ENCODE measurements around the gene FGFBP1.

Gene FGFBP1

GRCh38 chr4:15898902-15899301 is 39.6 kb downstream of the FGFBP1 start (continued):
- TF ChIP-seq SP2 (tag by site-specific recombination; IDR thresholded peaks at IDR 0.05) (no peak), ZNF114 (tag by site-specific recombination; IDR thresholded peaks at IDR 0.05) (no peak)

GRCh38 chr4:15897577-15897976 is 41.0 kb downstream of the FGFBP1 start:
- Histone ChIP-seq H3K9me3 (ENCODE audit: control insufficient read depth, insufficient read depth, low read depth, low read length) (no peaks in the 10 kb centered on the region), H3K27ac (ENCODE audit: extremely low read depth, low read depth, low read length) (no peak overlapping the region), H3K4me3 (ENCODE audit: low read depth, low read length) (no peak overlapping the region), H3K36me3 (ENCODE audit: control insufficient read depth in 2 of 2, insufficient read depth in 1 of 2, low read length in 2 of 2) (no peaks in the 10 kb centered on the region), H3K4me1 (ENCODE audit: control insufficient read depth, insufficient read depth, low read length) (no peaks in the 10 kb centered on the region)
- ChIA-PET POLR2A (no interaction called here), CTCF (interaction anchor here (1.4 kb wide), 1 partner anchor 15 kb away, joined by 5 read pairs; no protein-coding TSS in a partner anchor)
- TF ChIP-seq BCL11B (tag by site-specific recombination; IDR thresholded peaks at IDR 0.05; ENCODE audit: low read depth), result no peak
- TF ChIP-seq PATZ1 (tag by site-specific recombination; IDR thresholded peaks at IDR 0.05), result no peak
- no peak for TF ChIP-seq ZNF776 (tag by site-specific recombination; IDR thresholded peaks at IDR 0.05; ENCODE audit: borderline replicate concordance)
- no peak for TF ChIP-seq ZNF169 (tag by site-specific recombination; IDR thresholded peaks at IDR 0.05)
- TF ChIP-seq ZNF221 (tag by site-specific recombination; IDR thresholded peaks at IDR 0.05; ENCODE audit: borderline replicate concordance), result no peak
- TF ChIP-seq ZNF132 (tag by site-specific recombination; IDR thresholded peaks at IDR 0.05; ENCODE audit: borderline replicate concordance), result no peak
- TF ChIP-seq ZNF2 (tag by site-specific recombination; IDR thresholded peaks at IDR 0.05), result no peak
- TF ChIP-seq ZNF175 (tag by site-specific recombination; IDR thresholded peaks at IDR 0.05), result no peak
- TF ChIP-seq ZSCAN23 (tag by site-specific recombination; IDR thresholded peaks at IDR 0.05), result no peak
- TF ChIP-seq ZNF792 (tag by site-specific recombination; IDR thresholded peaks at IDR 0.05), result no peak
- TF ChIP-seq ZNF664 (tag by site-specific recombination; IDR thresholded peaks at IDR 0.05), result no peak
- TF ChIP-seq ZNF202 (tag by site-specific recombination; IDR thresholded peaks at IDR 0.05; ENCODE audit: borderline replicate concordance), result no peak
- TF ChIP-seq ZNF549 (tag by site-specific recombination; IDR thresholded peaks at IDR 0.05), result no peak
- no peak for TF ChIP-seq ZBTB1 (tag by site-specific recombination; IDR thresholded peaks at IDR 0.05)

GRCh38 chr4:15894921-15895916 is 43.3 kb downstream of the FGFBP1 start:
- POLR2A ChIA-PET, result no interaction called here
- CTCF ChIA-PET, result interaction anchor here (0.8 to 1.0 kb wide), 2 partner anchors 12 to 13 kb away, joined by 3 to 4 read pairs; no protein-coding TSS in a partner anchor
- Histone ChIP-seq H3K4me3 (ENCODE audit: low read depth, low read length) (no peak overlapping the region), H3K9me3 (ENCODE audit: control insufficient read depth, insufficient read depth, low read depth, low read length) (no peaks in the 10 kb centered on the region), H3K27ac (ENCODE audit: extremely low read depth, low read depth, low read length) (no peak overlapping the region), H3K4me1 (ENCODE audit: control insufficient read depth, insufficient read depth, low read length) (no peaks in the 10 kb centered on the region), H3K36me3 (ENCODE audit: control insufficient read depth in 2 of 2, insufficient read depth in 1 of 2, low read length in 2 of 2) (no peaks in the 10 kb centered on the region)
- TF ChIP-seq SETDB1 (IDR thresholded peaks at IDR 0.05; ENCODE audit: insufficient read length, low read length), result no peak
- TF ChIP-seq ZNF692 (tag by site-specific recombination; IDR thresholded peaks at IDR 0.05), result no peak
- no peak for TF ChIP-seq YY1 (tag by site-specific recombination; IDR thresholded peaks at IDR 0.05)
- no peak for TF ChIP-seq ZNF521 (tag by site-specific recombination; IDR thresholded peaks at IDR 0.05)
- no peak for TF ChIP-seq ZNF114 (tag by site-specific recombination; IDR thresholded peaks at IDR 0.05)
- no peak for TF ChIP-seq RBAK (tag by site-specific recombination; IDR thresholded peaks at IDR 0.05)
- no peak for TF ChIP-seq KLF7 (tag by site-specific recombination; IDR thresholded peaks at IDR 0.05; ENCODE audit: borderline replicate concordance)
- no peak for TF ChIP-seq ZNF596 (tag by site-specific recombination; IDR thresholded peaks at IDR 0.05)
- no peak for TF ChIP-seq ZNF571 (tag by site-specific recombination; IDR thresholded peaks at IDR 0.05)
- TF ChIP-seq SCRT2 (tag by site-specific recombination; IDR thresholded peaks at IDR 0.05), result no peak
- TF ChIP-seq ZNF510 (tag by site-specific recombination; IDR thresholded peaks at IDR 0.05; ENCODE audit: insufficient replicate concordance), result no peak
- no peak for TF ChIP-seq GLI4 (tag by site-specific recombination; IDR thresholded peaks at IDR 0.05)
- no peak for TF ChIP-seq ZBTB10 (tag by site-specific recombination; IDR thresholded peaks at IDR 0.05)
- no peak for TF ChIP-seq ZNF664 (tag by site-specific recombination; IDR thresholded peaks at IDR 0.05)

Data from HEK293 (cell line).